NCI-H2107 (cell line): ENCODE measurements around the gene SLA2.
"Not testable (repeated sequence)": the region's sequence is repeated elsewhere in the genome, so short reads cannot be mapped to it uniquely, and the experiment has no call there.

Experiments
- DNase-seq: peaks from one replicate; lab custom pipeline; 2025; lab: John Stamatoyannopoulos, UW

Gene SLA2, protein sequence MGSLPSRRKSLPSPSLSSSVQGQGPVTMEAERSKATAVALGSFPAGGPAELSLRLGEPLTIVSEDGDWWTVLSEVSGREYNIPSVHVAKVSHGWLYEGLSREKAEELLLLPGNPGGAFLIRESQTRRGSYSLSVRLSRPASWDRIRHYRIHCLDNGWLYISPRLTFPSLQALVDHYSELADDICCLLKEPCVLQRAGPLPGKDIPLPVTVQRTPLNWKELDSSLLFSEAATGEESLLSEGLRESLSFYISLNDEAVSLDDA

DNA sequence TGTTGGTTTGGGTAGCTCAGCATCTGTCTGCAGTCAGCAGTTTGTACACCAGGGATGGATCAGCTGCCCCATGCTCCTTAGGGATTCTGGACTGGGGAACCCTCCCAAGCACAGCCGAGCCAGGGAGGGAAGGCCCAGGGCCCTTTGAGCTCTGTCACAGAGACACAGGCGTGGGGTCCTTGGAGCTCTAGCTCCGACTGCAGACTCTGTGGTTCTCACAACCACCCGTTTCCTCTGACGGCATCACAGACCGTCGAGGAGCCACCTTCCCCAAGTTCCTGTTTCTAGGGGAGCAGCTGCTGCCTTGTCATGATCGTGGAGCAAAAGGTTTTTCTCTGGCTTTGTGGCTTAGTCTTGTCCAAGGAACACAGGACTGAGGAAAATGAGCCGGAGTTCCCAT is at the start of gene SLA2:
SLA2 (minus strand) TSS at position 199 of the 400 bp plus-strand sequence. CDS start 4,861 bp downstream, outside the sequence.
- no peak for DNase-seq

DNA sequence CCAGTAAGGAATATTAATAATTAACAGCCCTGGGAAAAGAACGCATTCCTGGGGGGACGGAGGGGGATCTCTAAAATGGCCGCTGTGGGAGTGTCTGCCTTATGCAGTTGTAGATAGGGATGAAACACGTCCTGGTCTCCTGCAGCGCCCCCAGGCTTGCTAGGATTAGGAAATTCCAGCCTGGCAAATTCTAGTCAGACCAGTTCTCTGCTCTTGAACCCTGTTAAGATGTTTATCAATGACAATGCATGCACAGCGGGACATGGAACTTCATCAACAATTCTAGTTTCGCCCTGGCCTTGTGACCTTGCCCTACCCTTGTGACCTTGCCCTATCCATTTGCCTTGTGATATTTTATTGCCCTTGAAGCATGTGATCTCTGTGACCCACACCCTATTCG is 49.5 kb upstream of the SLA2 start:
- not testable (repeated sequence) for DNase-seq

DNA sequence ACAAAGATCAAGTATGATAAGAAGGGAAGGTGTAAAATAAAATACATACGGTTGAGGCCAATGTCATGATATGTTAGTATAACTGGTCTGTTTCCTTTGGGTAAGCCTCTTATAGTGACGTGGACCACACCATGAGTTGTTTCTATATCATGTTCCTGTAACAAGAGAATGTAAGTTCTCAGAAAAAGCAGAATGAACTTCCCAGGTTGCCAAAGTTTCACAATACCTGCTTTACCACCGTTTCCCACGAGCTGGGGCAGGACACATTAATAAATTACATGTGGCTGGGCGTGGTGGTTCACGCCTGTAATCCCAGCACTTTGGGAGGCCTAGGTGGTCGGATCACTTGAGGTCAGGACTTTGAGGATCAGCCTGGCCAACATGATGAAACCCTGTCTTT is 42.6 kb upstream of the SLA2 start:
- DNase-seq, result no peak

DNA sequence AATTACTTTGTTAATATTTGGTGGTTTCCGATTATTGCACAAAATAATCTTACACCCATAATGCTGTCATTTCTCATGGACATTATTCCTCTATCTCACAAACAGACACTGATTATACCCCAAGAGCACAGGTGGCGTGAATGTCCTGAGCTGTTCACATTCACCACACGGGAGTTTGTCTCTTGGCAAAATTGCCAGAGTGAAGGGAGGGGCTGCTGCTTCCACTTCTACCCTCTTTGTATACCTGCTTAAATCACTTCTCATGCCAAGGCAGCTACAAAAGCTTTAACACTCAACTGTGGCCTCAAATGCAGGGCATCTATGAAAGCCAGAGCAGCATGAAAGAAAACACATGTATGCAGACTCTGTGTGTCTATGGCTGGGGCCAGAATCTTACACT is 41.9 kb upstream of the SLA2 start:
- no peak for DNase-seq

DNA sequence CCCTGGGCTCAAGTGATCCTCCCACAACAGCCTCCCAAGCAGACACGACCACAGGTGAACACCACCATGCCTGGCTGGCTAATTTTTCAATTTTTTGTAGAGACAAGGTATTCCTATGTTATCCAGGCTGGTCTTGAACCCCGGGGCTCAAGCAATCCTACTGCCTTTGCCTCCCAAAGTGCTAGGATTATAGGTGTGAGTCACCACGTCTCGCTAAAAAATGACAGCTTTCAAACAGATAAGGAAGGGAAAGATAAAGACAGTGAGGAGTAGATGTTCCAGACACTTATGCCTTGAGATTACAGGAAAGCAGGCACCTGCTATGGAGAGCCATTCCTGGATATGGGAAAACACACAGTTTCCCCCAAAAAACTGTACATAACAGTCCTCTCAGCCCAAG is 40.9 kb upstream of the SLA2 start:
- no peak for DNase-seq

DNA sequence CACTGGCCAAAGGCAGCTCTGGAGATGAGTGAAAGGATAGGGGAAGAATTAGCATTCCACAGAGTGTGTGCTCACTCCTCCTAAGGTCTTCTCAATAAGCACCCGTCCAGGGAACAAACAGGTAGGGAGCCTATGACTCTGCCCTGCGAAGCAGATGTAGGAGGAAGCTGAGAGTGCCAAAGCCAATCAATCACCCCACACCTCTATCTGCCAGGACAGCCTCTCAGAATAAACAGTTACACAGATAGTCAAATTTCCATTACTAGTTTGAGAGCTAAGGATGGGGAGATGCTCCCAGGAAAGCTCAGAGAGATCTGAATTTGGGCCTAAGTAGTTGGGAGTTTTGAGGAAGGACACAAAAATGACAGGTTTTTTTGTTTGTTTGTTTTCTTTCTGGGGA is 40.5 kb upstream of the SLA2 start:
- no peak for DNase-seq

DNA sequence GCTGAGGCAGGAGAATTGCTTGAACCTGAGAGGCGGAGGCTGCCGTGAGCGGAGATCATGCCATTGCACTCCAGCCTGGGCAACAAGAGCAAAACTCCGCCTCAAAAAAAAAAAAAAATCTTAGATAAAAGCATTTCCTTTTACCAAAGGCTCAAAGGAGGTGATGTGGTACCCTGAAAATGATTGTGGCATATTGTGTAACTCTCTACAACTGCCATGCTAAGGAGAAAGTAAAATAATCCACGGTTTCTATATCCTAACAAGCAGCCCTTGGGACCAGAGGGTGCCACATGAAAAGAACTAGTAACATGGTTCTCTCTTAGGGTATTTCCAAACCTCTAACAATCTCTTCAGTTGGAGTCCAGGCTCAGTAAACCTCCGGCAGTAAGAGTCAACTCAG is 38.8 kb upstream of the SLA2 start:
- no peak for DNase-seq

DNA sequence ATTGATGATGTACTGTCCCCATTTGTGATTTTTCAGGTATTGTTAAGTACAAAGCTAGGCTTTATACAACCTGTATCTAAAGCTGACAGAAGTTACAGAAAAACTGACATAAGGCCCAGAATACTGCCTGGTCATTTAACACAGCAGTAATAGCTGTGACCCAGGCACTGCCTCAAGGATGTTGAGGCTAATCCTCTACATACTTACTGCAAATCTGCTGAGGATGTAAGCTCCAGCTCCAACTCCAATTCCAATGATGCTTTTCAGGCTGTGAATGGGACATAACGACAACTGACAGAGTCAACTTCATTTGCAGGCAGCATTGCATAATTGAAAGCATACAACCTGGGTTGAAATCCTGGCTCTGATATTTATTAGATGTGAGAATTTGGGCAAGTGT is 36.3 kb upstream of the SLA2 start:
- no peak for DNase-seq

DNA sequence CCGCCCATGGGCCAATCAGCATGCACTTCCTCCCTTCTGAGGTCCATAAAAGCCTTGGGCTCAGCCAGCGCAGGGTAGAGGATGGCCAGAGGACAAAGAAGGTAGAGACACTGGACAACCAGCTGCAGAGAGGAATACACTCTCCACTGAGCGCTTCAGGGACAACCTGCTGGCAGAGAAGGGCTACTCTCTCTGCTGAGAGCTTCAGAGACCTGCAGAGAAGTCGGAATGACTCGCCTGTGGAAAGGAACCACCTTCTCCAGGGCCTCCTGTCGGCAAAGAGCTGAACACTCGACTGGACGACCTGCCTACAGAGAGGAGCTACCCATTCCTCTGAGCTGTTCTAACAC is 31.4 kb upstream of the SLA2 start:
- DNase-seq, result no peak

DNA sequence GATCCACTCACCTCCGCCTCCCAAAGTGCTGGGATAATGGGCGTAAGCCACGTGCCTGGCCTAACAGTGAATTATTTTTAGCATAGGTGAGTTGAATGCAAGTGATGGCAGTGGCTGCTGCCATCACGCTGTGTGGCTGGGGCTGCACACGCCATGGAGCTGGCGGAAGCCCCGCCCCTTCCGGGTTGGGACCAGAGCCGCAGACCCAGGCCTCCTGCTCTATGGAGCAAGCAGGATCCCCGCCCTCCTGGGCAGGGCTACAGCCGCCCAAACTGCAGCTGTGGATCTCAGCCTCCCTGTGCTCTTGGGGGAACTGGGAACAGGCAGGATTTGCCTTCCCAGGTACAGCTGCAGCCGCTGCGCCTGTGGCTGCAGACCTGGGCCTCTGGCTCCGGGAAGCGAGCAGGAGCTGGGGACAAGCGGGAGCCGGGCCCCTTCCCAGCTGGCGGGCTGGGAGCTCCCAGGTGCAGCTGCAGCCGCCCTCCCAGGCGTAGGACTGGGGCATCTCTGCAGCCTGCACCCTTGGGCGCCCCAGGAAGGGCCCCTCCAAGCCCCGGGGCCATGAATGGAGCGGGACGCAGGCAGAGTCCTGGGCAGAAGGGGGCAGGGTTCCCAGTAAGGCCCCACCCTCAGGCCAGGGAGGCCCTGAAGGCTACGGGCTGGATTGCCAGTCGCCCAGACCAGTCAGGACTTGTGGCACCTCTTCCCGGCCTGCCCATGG is 30.9 kb upstream of the SLA2 start:
- DNase-seq, result no peak

DNA sequence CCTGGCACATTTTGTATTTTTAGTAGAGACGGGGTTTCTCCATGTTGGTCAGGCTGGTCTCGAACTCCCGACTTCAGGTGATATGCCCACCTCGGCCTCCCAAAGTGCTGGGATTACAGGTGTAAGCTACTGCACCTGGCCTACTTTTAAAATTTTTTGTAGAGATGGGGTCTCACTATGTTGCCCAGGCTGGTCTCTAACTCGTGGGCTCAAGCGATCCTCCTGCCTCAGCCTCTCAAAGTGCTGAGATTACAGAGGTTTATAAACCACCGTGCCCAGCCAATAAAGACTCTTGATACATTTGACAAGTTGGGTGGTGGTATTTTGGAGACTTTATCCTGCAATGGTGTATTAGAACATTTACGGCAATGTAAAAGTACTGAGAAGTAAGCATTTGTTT is 29.5 kb upstream of the SLA2 start:
- not testable (repeated sequence) for DNase-seq

DNA sequence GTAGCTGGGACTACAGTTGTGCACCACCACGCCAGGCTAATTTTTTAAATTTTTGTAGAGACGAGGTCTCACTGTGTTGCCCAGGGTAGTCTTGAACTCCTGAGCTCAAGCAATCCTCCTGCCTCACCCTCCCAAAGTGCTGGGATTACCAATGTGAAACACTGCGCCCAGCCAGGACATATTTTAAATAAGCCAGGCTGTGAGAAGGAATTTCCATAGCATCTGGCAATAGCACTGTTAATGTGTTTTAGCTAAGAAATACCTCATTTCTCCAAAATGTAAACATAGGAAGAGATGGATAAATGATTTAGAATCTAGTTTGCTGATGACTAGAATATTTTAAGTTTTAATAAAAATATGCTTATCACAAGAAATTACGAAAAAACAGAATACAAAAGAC is 27.0 kb upstream of the SLA2 start:
- DNase-seq, result no peak

DNA sequence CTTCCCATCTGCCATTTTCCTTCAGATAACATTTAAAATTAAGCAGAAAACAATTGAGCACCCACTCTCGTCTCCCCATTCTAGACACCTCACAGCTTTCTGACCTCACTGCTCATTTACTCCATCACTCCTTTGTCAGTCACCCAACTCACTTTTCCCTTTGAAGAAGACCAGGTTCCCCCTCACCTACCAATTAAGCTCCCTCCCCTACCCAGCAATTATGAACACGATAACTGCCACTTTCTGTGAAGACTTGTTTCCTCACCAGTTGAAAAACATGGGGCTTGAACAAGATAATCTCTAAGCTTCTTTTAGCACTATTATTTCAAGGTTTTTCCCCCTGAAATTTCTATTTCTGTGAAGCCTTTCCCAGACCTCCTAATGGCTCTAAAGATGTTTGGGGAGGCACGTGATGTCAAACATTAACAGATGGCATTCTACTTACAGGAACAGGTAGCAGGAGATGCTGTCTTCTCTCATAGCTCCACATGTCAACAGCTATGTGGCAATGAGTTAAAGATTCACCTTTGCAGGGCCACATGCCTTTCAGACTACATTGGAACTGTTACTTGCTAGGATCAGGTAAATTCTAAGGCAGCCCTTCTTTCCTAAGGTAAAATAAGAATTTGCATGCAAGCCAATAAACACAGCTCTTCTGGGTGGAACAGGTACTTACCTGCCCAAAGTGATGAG is 24.8 kb upstream of the SLA2 start:
- DNase-seq, result no peak

DNA sequence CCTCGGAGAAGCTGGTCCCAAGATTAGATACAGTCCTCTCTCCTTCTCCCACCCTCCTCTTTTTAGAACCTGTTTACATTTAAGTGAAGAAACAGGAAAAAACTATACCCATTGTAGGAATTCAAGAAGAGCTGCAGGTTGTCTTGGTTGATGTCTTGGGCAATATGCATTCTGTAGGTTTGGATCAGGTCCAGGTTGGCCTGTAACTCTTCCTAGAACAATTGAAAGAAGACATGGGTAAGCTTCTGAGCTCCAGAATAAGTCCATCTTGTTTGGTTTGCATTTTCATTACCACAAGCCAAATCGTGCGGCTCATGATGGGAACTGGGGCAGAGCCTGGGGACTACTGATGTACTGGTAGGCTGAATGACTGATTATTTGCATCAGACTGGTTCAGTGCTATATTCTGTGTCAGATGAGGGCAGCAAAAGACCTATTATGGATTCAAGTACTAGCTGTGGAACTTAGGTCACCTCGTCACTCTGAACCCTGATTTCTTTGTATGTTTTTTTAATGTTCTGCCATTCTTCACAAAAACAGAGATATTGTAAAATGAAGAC is 20.3 kb upstream of the SLA2 start:
- no peak for DNase-seq

DNA sequence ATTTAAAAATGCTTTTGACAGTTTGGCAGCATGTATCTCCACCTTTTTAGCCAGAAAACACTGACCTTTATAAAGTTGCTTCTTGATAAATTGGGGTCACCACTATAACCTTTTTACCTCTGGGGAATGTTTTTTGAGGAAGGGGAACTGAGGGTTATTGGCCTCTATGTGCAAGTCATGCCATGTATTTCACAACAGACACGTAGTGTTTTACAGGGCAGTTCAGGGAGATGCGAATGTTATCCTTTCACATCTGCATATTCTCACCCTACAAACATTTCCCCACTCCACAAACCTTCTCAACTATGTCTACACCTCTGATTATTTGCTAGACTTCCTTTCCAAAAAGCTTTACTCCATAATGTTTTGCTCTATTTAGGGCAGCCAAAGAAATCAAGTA is 17.0 kb upstream of the SLA2 start:
- no peak for DNase-seq

DNA sequence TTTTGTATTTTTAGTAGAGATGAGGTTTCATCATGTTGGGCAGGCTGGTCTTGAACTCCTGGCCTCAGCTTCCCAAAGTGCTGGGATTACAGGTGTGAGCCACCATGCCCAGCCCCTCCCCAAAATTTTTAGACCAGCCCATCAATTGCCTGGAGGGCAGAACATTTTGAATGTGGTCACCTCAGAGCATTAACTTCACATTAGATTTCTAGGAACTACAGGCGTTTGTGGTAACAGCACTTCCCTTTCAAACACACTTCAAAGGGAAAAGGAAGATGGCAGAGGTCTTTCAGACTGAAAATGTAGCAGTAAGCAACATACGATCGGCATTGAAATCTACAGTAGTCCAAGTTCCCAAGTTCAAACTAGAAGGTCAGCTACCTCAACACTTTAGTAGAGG is 12.3 kb upstream of the SLA2 start:
- no peak for DNase-seq

DNA sequence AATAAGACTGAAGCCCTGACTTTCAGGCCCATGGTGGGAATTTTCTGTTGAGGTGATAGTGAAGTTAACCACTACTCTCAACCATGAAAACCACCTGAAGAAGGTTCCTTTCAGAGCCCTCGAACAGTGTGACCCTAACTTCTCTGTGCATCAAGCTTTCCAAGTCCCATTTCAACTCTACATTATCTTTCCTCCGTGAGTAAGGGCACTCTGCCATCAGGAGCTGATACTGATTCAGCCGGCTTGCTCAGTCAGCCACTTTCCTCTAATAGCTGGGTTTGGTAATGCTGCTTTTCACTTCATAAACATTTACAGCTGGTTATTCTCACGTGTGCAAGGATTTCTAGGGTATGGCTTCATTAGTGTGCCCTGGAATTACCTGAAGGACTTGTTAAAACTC is 10.7 kb upstream of the SLA2 start:
- no peak for DNase-seq

DNA sequence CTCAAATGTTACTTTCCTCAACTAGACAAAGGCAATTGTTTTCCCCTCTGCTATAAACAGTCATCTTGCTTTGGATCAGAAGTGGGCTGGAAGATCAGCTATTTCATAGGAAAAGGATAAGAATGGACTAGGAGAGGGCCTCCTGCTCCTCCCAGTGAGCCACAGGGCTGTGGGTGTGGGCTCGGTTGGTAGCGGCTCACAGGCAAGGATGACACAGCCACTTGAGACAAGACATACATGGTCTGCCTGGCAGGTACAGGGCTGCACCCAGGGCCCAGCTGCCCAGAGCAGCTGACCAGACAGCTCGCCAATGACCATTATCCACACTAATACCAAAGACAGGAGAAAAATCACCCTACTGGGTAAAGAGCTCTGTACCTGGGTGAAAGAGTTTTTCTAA is 9.0 kb upstream of the SLA2 start:
- no peak for DNase-seq

DNA sequence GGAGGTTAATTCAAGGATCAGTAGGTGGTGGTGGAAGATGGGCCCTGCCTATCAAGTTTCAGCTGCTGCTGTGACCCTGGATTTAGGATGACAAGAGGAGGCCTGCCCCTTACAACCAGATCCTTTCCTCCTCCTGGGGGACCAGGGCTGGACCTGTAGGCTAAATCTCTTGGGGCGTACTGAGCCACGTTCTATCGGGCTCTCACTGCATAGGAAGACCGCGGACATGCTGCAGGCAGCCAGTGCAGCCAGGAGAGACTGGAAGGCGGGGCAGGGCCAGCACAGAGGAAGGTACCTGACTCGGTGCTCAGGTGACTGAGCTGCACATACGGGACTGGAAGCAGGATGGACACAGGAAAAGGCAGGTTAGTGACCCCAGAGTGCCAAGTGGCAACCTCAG is 8.5 kb upstream of the SLA2 start:
- DNase-seq, result no peak

DNA sequence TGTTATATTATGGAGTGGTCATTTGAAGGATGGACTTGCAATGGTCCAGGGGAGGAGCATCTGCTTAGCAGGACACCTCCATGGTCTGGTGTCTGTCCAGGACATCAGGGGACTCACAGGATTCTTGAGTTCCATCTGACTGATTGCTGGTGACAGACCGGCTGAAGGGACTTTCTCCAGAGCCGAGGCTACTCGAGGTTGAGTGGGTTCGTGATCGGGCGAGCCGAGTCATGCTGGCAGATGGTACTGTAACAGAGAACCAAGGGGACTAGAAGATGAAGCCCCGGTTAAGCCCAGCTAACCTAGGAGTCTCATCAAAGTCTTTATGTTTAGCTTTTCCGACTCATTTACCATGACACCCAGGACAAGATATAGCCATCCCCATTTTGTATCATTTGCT is 7.5 kb upstream of the SLA2 start:
- DNase-seq, result no peak

DNA sequence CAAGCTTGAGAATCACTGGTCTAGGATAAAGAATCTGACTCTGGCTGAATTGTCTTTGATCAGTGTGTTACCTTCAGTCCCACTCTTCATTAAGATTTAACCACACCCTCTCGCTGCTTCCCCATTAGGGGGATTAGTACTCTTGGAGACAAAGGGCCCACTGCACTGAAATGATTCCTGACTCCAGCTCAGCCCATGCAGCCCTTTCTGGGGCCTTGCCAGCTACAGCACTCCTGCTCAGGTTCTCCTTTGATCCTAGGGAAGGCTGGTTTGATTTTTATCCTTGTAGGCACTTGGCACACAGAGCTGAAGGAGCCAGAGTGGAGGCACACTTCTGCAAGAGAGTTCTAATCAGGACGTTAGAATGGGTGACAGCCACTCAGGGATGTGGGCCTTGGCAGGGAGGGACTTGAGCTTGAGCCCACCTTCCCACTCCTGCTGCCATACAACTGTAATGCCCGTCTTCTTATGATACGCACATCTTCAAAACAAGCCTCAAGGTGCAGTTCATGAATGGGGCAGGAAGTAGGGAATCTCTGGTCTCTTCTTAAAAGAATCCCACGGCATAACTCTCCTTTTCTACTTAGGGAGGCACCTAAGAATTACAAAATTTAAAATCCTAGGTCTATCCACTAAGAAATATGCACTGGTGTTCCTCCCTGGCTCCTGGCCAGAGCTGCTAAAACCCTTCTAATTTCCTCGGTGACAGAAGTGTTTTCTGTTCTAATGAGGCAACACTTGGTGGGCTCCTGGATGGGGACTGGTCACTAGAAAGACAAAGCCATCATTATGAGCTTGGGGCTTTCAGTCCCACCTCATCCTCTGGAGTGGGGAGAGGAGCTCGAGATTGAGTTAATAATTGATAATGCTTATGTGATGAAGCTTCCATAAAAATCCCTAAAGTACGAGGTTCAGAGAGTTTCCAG is 1.5 kb upstream of the SLA2 start:
- no peak for DNase-seq

DNA sequence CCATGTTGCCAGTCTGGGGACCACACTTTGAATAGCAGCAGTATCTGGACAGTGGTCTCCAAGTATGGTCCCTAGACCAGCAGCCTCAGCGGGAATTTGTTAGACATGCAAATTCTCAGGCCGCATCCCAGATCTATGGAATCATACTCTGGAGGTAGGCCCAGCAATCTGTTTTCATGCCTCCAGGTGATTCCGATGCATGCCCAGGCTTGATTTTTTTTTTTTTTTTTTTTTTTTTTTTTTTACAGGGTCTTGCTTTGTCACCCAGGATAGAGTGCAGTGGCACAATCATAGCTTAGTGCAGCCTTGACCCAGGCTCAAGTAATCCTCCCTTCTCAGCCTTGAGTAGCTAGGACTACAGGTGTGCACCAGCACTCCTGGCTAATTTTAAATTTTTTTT is 682 bp upstream of the SLA2 start:
- no peak for DNase-seq
